NCI-H446 (cell line): ENCODE results near the gene C1orf74.

Experiments
- DNase-seq, 2 experiments: peaks; one replicate each; lab custom pipeline; 2025; lab: John Stamatoyannopoulos, UW

C1orf74 gene

GRCh38 chr1:209784265-209785169 is at the start of gene C1orf74:
Gene C1orf74, minus strand, starts transcription at chr1:209784559. Its CDS starts 925 bp downstream, at chr1:209783634.
- DNase-seq, result peak; percentile 99 to 100

- DNase-seq, result no peak
Measured at GRCh38 chr1:209831615-209832014, 47.3 kb upstream of the C1orf74 start.

- DNase-seq, result no peak
Measured at GRCh38 chr1:209830722-209831121, 46.4 kb upstream of the C1orf74 start.

GRCh38 chr1:209829716-209830115 is 45.4 kb upstream of the C1orf74 start:
- no peak for DNase-seq

GRCh38 chr1:209827384-209828262 is 43.3 kb upstream of the C1orf74 start, which contains the start of gene UTP25:
Gene UTP25, plus strand, starts transcription at chr1:209827972. Its CDS starts 92 bp downstream, at chr1:209828064.
- peak; percentile 96 to 99 for DNase-seq

GRCh38 chr1:209825591-209826434 is 41.5 kb upstream of the C1orf74 start:
- DNase-seq, result no peak

GRCh38 chr1:209823143-209824041 is 39.0 kb upstream of the C1orf74 start:
- peak; percentile 43 to 80 for DNase-seq

GRCh38 chr1:209822706-209823105 is 38.3 kb upstream of the C1orf74 start:
- no peak for DNase-seq

GRCh38 chr1:209820986-209821385 is 36.6 kb upstream of the C1orf74 start:
- no peak for DNase-seq

- no peak for DNase-seq
Measured at GRCh38 chr1:209819058-209819457, 34.7 kb upstream of the C1orf74 start.

GRCh38 chr1:209817691-209818090 is 33.3 kb upstream of the C1orf74 start:
- no peak for DNase-seq

- no peak for DNase-seq
Measured at GRCh38 chr1:209816923-209817322, 32.6 kb upstream of the C1orf74 start.

- no peak for DNase-seq
Measured at GRCh38 chr1:209815931-209816341, 31.6 kb upstream of the C1orf74 start.

- DNase-seq, result no peak
Measured at GRCh38 chr1:209815490-209815889, 31.1 kb upstream of the C1orf74 start.

GRCh38 chr1:209813902-209814301 is 29.5 kb upstream of the C1orf74 start:
- no peak for DNase-seq

GRCh38 chr1:209810783-209811182 is 26.4 kb upstream of the C1orf74 start:
- DNase-seq, result no peak

GRCh38 chr1:209809611-209810010 is 25.3 kb upstream of the C1orf74 start:
- no peak for DNase-seq

- peak in 1 of 2 experiments; percentile 50 for DNase-seq
Measured at GRCh38 chr1:209808059-209808581, 23.8 kb upstream of the C1orf74 start.

GRCh38 chr1:209807509-209807908 is 23.1 kb upstream of the C1orf74 start:
- DNase-seq, result no peak
